ENCODE results near the gene TJP2.

GRCh38 chr9:69243116-69243515 is 69.0 kb downstream of the TJP2 start:
- no peak for TF ChIP-seq CTCF (IDR thresholded peaks at IDR 0.05; ENCODE audit: low read depth, low read length)
- TF ChIP-seq EZH2phosphoT487 (IDR thresholded peaks at IDR 0.05; ENCODE audit: low read depth), result no peak
